ENCODE measurements around the gene IL20RA. TPM values are rescaled to one million over a fixed set of nuclear protein-coding genes. Genes with fewer than 3 reads are reported as not detected.

Gene IL20RA
- total and polyA plus RNA-seq, 2 experiments from 2014 or later = 2.6 to 3.5 TPM

DNA sequence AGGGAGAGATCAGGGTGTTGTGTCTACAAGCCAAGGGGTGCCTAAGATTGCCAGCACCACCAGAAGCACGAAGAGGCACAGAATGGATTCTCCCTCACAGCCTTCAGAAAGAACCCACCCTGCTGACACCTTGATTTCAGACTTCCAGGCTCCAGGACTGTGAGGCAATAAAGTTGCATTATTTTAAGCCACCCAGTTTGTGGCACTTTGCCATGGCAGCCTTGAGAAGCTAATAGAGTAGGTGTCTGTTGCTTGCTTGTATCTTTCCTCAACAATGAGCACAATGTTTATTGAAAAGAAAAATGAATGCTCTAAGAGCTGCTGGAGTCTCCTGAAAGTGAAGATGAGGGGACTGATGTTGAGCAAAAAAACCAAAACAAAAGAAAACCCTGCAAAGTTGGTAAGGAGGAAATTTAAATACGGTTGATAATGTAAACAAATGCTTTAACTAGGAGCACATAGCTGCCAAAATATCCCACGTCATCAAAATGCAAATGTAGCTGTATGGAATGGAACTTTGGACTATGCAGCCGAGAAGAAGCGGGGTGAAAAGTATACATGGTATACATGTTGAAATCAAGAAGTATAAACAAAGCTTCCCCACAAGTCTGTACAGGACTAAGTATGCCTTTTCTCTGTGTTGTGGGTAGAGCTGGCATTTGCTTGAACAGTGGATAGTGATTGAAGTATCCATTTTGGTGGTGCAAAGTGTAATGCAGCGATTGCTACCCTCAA, 8.0 kb downstream of the IL20RA start:
- Histone ChIP-seq H3K27ac (ENCODE audit: low read depth) (no peak overlapping the region), H2AFZ (no peak overlapping the region), H3K27me3 (ENCODE audit: insufficient read depth) (no peaks in the 10 kb centered on the region), H4K20me1 (replicated peaks; ENCODE audit: insufficient read depth) (no peaks in the 10 kb centered on the region), H3K79me2 (replicated peaks; ENCODE audit: insufficient read depth) (no peaks in the 10 kb centered on the region), H3K9me2 (ENCODE audit: insufficient read depth) (peaks cover 11% of the 10 kb centered on the region; the same call in 1 of the 2 replicates), H3K4me1 (ENCODE audit: insufficient read depth) (no peaks in the 10 kb centered on the region), H3F3A (replicated peaks; ENCODE audit: low read depth) (no peaks in the 10 kb centered on the region), H3K36me3 (ENCODE audit: insufficient read depth) (no peaks in the 10 kb centered on the region), H3K4me3 (no peak overlapping the region), H3K4me2 (no peak overlapping the region)
- H3K9me3 Mint-ChIP-seq = peaks cover 5% of the 10 kb centered on the region; the same call in 2 of the 3 replicates
- no peak overlapping the region for H3K27ac Mint-ChIP-seq
- ATAC-seq (no peak), DNase-seq (ENCODE audit: low spot score) (no peak)
- H3K4me3 Mint-ChIP-seq = no peak overlapping the region
- no peaks in the 10 kb centered on the region for H3K4me1 Mint-ChIP-seq
- H3K27me3 Mint-ChIP-seq (ENCODE audit: insufficient read depth, low read depth, poor library complexity) = peaks cover 1% of the 10 kb centered on the region
- TF ChIP-seq NANOG (IDR thresholded peaks at IDR 0.05; ENCODE audit: borderline replicate concordance) (no peak), ZNF331 (CRISPR knock-in tag; IDR thresholded peaks at IDR 0.05; ENCODE audit: low read depth) (no peak), CREB1 (CRISPR knock-in tag; IDR thresholded peaks at IDR 0.05; ENCODE audit: low read depth) (no peak), JUNB (IDR thresholded peaks at IDR 0.05; ENCODE audit: unreplicated experiment) (no peak), EZH2 (IDR thresholded peaks at IDR 0.05; ENCODE audit: low read depth, unreplicated experiment) (no peak), ZNF114 (CRISPR knock-in tag; IDR thresholded peaks at IDR 0.05) (no peak), EZH2phosphoT487 (IDR thresholded peaks at IDR 0.05; ENCODE audit: unreplicated experiment) (no peak), POLR2AphosphoS5 (IDR thresholded peaks at IDR 0.05; ENCODE audit: low read depth) (no peak), STAT1 (IDR thresholded peaks at IDR 0.05; ENCODE audit: unreplicated experiment) (no peak)
- TF ChIP-seq, protein P1, sequence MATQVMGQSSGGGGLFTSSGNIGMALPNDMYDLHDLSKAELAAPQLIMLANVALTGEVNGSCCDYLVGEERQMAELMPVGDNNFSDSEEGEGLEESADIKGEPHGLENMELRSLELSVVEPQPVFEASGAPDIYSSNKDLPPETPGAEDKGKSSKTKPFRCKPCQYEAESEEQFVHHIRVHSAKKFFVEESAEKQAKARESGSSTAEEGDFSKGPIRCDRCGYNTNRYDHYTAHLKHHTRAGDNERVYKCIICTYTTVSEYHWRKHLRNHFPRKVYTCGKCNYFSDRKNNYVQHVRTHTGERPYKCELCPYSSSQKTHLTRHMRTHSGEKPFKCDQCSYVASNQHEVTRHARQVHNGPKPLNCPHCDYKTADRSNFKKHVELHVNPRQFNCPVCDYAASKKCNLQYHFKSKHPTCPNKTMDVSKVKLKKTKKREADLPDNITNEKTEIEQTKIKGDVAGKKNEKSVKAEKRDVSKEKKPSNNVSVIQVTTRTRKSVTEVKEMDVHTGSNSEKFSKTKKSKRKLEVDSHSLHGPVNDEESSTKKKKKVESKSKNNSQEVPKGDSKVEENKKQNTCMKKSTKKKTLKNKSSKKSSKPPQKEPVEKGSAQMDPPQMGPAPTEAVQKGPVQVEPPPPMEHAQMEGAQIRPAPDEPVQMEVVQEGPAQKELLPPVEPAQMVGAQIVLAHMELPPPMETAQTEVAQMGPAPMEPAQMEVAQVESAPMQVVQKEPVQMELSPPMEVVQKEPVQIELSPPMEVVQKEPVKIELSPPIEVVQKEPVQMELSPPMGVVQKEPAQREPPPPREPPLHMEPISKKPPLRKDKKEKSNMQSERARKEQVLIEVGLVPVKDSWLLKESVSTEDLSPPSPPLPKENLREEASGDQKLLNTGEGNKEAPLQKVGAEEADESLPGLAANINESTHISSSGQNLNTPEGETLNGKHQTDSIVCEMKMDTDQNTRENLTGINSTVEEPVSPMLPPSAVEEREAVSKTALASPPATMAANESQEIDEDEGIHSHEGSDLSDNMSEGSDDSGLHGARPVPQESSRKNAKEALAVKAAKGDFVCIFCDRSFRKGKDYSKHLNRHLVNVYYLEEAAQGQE (IDR thresholded peaks at IDR 0.05; ENCODE audit: unreplicated experiment) = no peak
- TF ChIP-seq, protein P2, sequence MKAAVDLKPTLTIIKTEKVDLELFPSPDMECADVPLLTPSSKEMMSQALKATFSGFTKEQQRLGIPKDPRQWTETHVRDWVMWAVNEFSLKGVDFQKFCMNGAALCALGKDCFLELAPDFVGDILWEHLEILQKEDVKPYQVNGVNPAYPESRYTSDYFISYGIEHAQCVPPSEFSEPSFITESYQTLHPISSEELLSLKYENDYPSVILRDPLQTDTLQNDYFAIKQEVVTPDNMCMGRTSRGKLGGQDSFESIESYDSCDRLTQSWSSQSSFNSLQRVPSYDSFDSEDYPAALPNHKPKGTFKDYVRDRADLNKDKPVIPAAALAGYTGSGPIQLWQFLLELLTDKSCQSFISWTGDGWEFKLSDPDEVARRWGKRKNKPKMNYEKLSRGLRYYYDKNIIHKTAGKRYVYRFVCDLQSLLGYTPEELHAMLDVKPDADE (IDR thresholded peaks at IDR 0.05) = no peak
- TF ChIP-seq, protein P3, sequence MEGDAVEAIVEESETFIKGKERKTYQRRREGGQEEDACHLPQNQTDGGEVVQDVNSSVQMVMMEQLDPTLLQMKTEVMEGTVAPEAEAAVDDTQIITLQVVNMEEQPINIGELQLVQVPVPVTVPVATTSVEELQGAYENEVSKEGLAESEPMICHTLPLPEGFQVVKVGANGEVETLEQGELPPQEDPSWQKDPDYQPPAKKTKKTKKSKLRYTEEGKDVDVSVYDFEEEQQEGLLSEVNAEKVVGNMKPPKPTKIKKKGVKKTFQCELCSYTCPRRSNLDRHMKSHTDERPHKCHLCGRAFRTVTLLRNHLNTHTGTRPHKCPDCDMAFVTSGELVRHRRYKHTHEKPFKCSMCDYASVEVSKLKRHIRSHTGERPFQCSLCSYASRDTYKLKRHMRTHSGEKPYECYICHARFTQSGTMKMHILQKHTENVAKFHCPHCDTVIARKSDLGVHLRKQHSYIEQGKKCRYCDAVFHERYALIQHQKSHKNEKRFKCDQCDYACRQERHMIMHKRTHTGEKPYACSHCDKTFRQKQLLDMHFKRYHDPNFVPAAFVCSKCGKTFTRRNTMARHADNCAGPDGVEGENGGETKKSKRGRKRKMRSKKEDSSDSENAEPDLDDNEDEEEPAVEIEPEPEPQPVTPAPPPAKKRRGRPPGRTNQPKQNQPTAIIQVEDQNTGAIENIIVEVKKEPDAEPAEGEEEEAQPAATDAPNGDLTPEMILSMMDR (conservative IDR thresholded peaks at IDR 0.05; ENCODE audit: low read depth in 2 of 2) = no peak
- TF ChIP-seq, protein P4, sequence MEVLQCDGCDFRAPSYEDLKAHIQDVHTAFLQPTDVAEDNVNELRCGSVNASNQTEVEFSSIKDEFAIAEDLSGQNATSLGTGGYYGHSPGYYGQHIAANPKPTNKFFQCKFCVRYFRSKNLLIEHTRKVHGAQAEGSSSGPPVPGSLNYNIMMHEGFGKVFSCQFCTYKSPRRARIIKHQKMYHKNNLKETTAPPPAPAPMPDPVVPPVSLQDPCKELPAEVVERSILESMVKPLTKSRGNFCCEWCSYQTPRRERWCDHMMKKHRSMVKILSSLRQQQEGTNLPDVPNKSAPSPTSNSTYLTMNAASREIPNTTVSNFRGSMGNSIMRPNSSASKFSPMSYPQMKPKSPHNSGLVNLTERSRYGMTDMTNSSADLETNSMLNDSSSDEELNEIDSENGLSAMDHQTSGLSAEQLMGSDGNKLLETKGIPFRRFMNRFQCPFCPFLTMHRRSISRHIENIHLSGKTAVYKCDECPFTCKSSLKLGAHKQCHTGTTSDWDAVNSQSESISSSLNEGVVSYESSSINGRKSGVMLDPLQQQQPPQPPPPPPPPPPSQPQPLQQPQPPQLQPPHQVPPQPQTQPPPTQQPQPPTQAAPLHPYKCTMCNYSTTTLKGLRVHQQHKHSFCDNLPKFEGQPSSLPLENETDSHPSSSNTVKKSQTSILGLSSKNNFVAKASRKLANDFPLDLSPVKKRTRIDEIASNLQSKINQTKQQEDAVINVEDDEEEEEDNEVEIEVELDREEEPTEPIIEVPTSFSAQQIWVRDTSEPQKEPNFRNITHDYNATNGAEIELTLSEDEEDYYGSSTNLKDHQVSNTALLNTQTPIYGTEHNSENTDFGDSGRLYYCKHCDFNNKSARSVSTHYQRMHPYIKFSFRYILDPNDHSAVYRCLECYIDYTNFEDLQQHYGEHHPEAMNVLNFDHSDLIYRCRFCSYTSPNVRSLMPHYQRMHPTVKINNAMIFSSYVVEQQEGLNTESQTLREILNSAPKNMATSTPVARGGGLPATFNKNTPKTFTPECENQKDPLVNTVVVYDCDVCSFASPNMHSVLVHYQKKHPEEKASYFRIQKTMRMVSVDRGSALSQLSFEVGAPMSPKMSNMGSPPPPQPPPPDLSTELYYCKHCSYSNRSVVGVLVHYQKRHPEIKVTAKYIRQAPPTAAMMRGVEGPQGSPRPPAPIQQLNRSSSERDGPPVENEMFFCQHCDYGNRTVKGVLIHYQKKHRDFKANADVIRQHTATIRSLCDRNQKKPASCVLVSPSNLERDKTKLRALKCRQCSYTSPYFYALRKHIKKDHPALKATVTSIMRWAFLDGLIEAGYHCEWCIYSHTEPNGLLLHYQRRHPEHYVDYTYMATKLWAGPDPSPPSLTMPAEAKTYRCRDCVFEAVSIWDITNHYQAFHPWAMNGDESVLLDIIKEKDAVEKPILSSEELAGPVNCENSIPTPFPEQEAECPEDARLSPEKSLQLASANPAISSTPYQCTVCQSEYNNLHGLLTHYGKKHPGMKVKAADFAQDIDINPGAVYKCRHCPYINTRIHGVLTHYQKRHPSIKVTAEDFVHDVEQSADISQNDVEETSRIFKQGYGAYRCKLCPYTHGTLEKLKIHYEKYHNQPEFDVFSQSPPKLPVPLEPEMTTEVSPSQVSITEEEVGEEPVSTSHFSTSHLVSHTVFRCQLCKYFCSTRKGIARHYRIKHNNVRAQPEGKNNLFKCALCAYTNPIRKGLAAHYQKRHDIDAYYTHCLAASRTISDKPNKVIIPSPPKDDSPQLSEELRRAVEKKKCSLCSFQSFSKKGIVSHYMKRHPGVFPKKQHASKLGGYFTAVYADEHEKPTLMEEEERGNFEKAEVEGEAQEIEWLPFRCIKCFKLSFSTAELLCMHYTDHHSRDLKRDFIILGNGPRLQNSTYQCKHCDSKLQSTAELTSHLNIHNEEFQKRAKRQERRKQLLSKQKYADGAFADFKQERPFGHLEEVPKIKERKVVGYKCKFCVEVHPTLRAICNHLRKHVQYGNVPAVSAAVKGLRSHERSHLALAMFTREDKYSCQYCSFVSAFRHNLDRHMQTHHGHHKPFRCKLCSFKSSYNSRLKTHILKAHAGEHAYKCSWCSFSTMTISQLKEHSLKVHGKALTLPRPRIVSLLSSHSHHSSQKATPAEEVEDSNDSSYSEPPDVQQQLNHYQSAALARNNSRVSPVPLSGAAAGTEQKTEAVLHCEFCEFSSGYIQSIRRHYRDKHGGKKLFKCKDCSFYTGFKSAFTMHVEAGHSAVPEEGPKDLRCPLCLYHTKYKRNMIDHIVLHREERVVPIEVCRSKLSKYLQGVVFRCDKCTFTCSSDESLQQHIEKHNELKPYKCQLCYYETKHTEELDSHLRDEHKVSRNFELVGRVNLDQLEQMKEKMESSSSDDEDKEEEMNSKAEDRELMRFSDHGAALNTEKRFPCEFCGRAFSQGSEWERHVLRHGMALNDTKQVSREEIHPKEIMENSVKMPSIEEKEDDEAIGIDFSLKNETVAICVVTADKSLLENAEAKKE (CRISPR knock-in tag; IDR thresholded peaks at IDR 0.05) = no peak
- H3K36me3 Mint-ChIP-seq (ENCODE audit: low read depth) = no peaks in the 10 kb centered on the region; the same call in 2 of the 3 replicates
